AG09319 (cell line): ENCODE results near the gene DNAI4.

Experiments
- DNase-seq: peaks from one replicate; pipeline ENCODE4 v3.0.0-alpha.2; 2010; ENCODE audit warnings: low read depth; ENCODE audit errors: extremely low read depth
- TF ChIP-seq, protein P1 (sequence below): IDR thresholded peaks from 2 replicates; pipeline ENCODE4 v1.5.1; 2011; ENCODE audit warnings: low read depth, mild to moderate bottlenecking, inconsistent platforms, low read length, moderate library complexity

DNAI4 gene

DNA sequence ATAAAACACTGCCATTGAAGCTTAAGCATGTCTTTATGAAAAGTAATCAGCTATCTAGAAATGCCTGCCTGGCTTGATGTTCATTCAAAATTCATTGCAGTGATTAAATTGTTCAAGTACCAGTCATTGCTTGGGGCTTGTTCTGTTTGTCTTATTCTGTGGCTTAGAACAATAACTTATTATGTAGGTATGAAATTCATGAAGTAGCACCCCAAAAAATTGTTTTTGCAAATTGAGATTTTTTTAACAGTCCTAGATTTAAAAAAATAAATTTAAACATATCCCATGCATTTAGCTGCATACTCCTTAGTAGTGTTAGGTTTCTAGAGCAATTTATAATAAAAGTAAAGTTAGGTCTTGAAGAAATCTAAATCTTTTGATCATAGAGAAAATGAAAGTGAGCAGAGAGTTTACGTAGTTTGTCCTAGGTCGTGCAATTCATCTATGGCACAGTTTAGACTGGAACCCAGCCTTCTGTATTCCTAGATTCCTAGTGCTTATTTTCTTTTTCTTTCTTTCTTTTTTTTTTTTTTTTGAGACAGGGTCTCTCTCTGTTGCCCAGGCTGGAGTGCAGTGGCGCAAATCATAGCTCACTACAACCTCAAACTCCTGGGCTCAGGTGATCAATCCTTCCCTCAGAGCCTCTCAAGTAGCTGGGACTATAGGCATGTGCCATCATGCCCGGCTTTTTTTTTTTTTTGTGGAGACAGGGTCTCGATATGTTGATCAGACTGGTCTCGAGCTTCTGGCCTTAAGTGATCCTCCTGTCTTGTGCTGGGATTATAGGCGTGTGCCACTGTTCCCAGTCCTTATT, 9.4 kb upstream of the DNAI4 start:
- TF ChIP-seq, protein P1, sequence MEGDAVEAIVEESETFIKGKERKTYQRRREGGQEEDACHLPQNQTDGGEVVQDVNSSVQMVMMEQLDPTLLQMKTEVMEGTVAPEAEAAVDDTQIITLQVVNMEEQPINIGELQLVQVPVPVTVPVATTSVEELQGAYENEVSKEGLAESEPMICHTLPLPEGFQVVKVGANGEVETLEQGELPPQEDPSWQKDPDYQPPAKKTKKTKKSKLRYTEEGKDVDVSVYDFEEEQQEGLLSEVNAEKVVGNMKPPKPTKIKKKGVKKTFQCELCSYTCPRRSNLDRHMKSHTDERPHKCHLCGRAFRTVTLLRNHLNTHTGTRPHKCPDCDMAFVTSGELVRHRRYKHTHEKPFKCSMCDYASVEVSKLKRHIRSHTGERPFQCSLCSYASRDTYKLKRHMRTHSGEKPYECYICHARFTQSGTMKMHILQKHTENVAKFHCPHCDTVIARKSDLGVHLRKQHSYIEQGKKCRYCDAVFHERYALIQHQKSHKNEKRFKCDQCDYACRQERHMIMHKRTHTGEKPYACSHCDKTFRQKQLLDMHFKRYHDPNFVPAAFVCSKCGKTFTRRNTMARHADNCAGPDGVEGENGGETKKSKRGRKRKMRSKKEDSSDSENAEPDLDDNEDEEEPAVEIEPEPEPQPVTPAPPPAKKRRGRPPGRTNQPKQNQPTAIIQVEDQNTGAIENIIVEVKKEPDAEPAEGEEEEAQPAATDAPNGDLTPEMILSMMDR, result no peak
- no peak for DNase-seq

DNA sequence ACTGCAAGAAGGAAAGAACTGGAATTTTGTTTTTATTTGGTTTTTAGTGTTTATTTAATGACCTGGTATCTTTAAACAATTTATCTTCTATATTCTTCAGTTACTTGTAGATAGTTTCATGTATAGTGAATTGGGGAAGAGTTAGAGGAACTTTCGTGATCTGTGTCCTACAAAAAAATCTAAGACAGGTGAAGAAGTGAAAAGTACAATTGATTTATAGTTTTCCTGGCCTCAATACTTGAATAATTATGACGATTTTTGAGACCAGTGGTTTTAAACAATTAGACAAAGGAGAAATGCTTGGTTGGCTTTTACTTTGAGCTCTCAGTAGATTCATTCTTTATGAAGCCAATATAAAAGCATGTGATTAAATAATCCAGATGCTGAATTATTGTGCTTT, 7.6 kb upstream of the DNAI4 start:
- TF ChIP-seq, protein P1, result no peak

DNA sequence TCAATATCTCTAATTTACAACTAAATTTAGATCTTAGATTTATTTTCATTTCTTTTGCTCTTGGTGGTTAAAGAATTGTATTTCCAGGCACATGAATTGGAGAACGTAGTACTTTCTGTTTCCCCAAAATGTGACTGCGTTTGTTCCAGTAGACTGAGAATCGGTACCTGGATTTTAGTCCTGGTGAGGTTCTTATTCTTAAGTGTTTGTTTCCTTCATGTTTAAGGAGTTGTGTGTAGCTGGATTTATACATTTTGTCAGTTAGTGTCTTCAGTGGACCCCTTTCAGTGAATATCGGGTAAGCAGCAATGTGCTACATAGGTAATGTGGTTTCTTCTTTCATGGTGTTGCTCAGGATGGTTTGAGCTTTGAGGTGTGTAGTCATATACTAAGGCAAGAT, 6.9 kb upstream of the DNAI4 start:
- DNase-seq, result no peak
- TF ChIP-seq, protein P1, result no peak

More for the DNA sequence above, 7.6 kb upstream of the DNAI4 start:
- DNase-seq, result no peak

DNA sequence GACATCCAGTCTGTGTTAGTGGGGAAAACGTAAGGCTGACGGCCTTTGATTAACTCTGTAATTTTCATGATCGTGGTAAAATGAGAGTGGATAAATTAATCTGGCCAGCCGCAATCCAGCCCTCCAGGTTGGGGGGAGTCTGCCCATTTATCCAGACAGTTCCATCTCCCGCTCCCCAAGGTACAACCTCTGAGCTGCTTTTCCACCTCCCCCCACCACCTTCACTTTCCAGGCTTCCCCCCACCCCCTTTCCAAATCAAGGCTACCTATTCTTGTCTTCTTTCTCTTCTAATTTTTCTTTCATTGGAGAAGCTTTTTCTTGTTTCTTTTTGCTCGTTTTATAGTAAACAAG, 6.1 kb upstream of the DNAI4 start:
- no peak for DNase-seq
- TF ChIP-seq, protein P1, result no peak

DNA sequence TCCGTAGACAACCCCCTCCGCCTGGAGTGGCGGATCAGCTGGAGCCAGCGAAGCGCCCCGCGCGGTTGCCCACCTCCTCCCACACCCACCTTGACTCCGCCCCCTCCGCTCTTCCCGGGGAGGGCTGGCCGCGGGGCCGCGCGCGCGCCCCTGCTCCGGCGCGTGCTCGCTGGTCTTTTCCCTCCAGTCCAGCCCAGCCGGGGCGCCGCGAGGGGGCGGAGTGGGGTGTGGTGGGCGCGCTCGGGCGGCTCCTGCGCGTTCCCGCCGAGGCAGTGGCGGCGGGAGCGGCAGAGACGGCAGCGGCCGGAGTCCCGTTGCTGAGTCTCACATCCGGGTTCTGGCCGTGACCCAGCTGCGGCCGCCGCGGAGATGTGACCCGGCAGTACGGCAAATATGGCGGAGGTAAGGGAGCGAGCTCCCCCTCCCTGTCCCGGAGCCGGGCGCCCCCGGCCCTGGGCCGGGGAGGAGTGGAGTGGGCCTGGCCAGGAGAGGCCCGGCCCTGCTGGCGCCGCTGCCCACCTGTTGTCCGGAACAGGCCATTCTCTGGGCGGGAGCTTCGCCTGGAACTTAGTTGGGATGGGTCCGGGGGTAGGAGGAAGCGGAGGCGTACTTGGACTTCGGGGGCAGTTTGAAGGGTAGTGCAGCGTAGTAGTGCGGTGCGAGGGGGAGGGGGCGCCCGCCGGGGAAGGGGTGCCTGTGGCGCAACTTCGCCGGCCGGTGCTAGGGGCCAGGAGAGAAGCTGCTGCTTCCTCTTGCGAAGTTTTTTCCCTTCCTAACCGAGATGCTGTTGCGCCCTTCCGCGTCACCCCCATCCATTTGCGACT, 5.6 kb upstream of the DNAI4 start:
- TF ChIP-seq, protein P1, result no peak; the same call in 1 of the 2 replicates

DNA sequence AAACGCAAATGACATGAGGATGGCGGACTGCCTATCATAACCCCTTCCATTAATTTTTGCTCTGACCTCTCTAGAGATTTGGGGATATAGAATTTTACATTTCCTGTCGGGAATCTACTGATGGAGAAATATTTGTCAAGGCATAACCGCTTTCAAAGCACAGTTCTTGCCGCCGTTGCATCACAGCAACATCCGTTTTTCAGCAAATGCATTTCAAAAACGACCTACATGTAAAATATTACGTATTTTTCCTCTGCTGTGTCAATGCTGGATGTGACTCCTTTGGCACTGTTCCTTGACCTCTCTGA, 5.0 kb upstream of the DNAI4 start:
- TF ChIP-seq, protein P1, result no peak; the same call in 1 of the 2 replicates
- DNase-seq, result no peak

More for the DNA sequence above, 5.6 kb upstream of the DNAI4 start:
- DNase-seq, result peak; percentile 79

DNA sequence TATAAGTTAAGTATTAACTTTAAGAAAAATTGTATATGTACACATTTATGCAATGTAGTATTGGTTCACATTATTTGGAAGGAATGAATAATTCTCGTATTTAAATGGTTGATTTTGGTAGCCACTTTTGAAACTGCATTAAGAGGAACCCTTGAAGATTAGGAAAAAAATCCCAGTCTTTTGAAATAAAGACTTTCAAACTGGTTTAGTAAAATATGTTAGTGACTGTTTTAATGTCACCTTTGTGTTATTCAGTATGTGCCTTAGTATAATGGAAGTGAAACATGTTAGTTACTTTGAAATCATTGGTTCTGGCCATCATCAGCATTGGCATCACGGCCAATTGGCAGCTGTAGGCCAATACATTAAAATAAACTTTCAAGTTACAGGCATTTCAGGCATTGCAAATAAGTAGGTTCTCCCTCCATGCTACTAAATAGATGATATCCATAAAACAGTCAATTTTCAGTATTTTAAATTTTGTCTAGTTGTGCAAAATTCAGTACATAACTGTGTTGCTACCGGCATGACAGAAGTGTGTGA, 4.6 kb upstream of the DNAI4 start:
- TF ChIP-seq, protein P1, result no peak
- DNase-seq, result no peak
